Mesenchymal stem cell (in vitro differentiated cells and primary cell): ENCODE results near the gene CACNA1E.

ENCODE experiments used
- DNase-seq: peaks from one replicate; pipeline ENCODE4 v3.0.0-alpha.2; 2013
- H2AFZ ChIP-seq: one replicate; pipeline ENCODE4 v1.6.1; 2013; ENCODE audit warnings: low read depth, mild to moderate bottlenecking, control low read depth, inconsistent platforms, low read length, moderate library complexity
- H2AK5ac ChIP-seq: 2 replicates; pipeline ENCODE4 v1.6.1; 2013; ENCODE audit warnings: low read length, moderate library complexity, mild to moderate bottlenecking, inconsistent platforms; ENCODE audit not compliant: severe bottlenecking
- H2BK120ac ChIP-seq: one replicate; pipeline ENCODE4 v1.6.1; 2013; ENCODE audit warnings: low read depth, mild to moderate bottlenecking, inconsistent platforms, low read length, moderate library complexity
- H2BK12ac ChIP-seq, 2 experiments: one replicate each; pipeline ENCODE4 v1.6.1; 2013; ENCODE audit warnings: inconsistent platforms in 2 of 2, low read length in 2 of 2, mild to moderate bottlenecking in 2 of 2, moderate library complexity in 2 of 2, control low read depth in 1 of 2
- H2BK15ac ChIP-seq: one replicate; pipeline ENCODE4 v1.6.1; 2013; ENCODE audit warnings: mild to moderate bottlenecking, low read depth, inconsistent platforms; ENCODE audit not compliant: poor library complexity, severe bottlenecking
- H2BK5ac ChIP-seq: 2 replicates; pipeline ENCODE4 v1.6.1; 2013; ENCODE audit warnings: low read depth, mild to moderate bottlenecking, low read length, control low read depth, inconsistent platforms; ENCODE audit not compliant: poor library complexity, severe bottlenecking
- H3K14ac ChIP-seq, 2 experiments: one replicate each; pipeline ENCODE4 v1.6.1; 2013; ENCODE audit warnings: inconsistent platforms in 2 of 2, low read length in 2 of 2, control low read depth in 1 of 2, mild to moderate bottlenecking in 1 of 2, moderate library complexity in 1 of 2
- H3K18ac ChIP-seq, 2 experiments: one replicate each; pipeline ENCODE4 v1.6.1; 2013; ENCODE audit warnings: inconsistent platforms in 2 of 2, low read length in 2 of 2, control low read depth in 1 of 2, low read depth in 1 of 2, mild to moderate bottlenecking in 1 of 2
- H3K23ac ChIP-seq, 2 experiments: one replicate each; pipeline ENCODE4 v1.6.1; 2013; ENCODE audit warnings: inconsistent platforms in 2 of 2, low read length in 2 of 2, mild to moderate bottlenecking in 2 of 2, moderate library complexity in 2 of 2, control low read depth in 1 of 2
- H3K27ac ChIP-seq: 2 replicates; pipeline ENCODE4 v1.5.1; 2013; ENCODE audit warnings: mild to moderate bottlenecking, moderate library complexity, low read length, control low read depth, inconsistent platforms; ENCODE audit not compliant: poor library complexity, severe bottlenecking
- H3K27me3 ChIP-seq, 2 experiments: 2 replicates each; pipeline versions ENCODE4 v1.6.1 to v1.7.0; 2013; ENCODE audit warnings: low read length in 2 of 2, mild to moderate bottlenecking in 2 of 2, moderate library complexity in 2 of 2, control low read depth in 1 of 2, inconsistent platforms in 1 of 2; ENCODE audit not compliant: control insufficient read depth in 1 of 2, insufficient read depth in 1 of 2
- H3K36me3 ChIP-seq, 2 experiments: 2 replicates each; pipeline versions ENCODE4 v1.6.1 to v1.7.0; 2013; ENCODE audit warnings: low read length in 2 of 2, control low read depth in 1 of 2, inconsistent platforms in 1 of 2, low read depth in 1 of 2, mild to moderate bottlenecking in 1 of 2; ENCODE audit not compliant: insufficient read depth in 2 of 2, control insufficient read depth in 1 of 2
- H3K4ac ChIP-seq, 2 experiments: one replicate each; pipeline ENCODE4 v1.6.1; 2013; ENCODE audit warnings: inconsistent platforms in 2 of 2, low read length in 2 of 2, mild to moderate bottlenecking in 2 of 2, moderate library complexity in 2 of 2, control low read depth in 1 of 2, low read depth in 1 of 2
- H3K4me1 ChIP-seq: 2 replicates; pipeline ENCODE4 v1.6.1; 2013; ENCODE audit warnings: low read depth, low read length, control low read depth; ENCODE audit not compliant: control insufficient read depth, insufficient read depth
- H3K4me2 ChIP-seq: 2 replicates; pipeline ENCODE4 v1.6.1; 2013; ENCODE audit warnings: low read length, mild to moderate bottlenecking, inconsistent platforms; ENCODE audit not compliant: poor library complexity, severe bottlenecking
- H3K4me3 ChIP-seq, 2 experiments: 2 replicates each; pipeline versions ENCODE4 v1.5.1 to v1.7.0; 2013; ENCODE audit warnings: low read length in 2 of 2, mild to moderate bottlenecking in 2 of 2, control low read depth in 1 of 2, low read depth in 1 of 2; ENCODE audit not compliant: insufficient read depth in 1 of 2
- H3K79me1 ChIP-seq: replicated peaks from 2 replicates; pipeline ENCODE4 v1.6.1; 2013; ENCODE audit warnings: mild to moderate bottlenecking, control low read depth, low read length, inconsistent platforms; ENCODE audit not compliant: poor library complexity, severe bottlenecking
- H3K9ac ChIP-seq: 2 replicates; pipeline ENCODE4 v1.7.0; 2013; ENCODE audit warnings: mild to moderate bottlenecking, low read length, moderate library complexity
- H3K9me3 ChIP-seq: 2 replicates; pipeline ENCODE4 v1.7.0; 2013; ENCODE audit warnings: mild to moderate bottlenecking, low read length; ENCODE audit not compliant: control insufficient read depth
- H4K8ac ChIP-seq: one replicate; pipeline ENCODE4 v1.6.1; 2013; ENCODE audit warnings: inconsistent platforms, mild to moderate bottlenecking, low read length, moderate library complexity
- H4K91ac ChIP-seq: one replicate; pipeline ENCODE4 v1.6.1; 2013; ENCODE audit warnings: mild to moderate bottlenecking, low read length, inconsistent platforms
- WGBS: methylation state at CpG from one replicate; pipeline ENCODE4 v1.1.7; 2013; ENCODE audit warnings: mixed read lengths; 5-methylcytosine and 5-hydroxymethylcytosine counted together

CACNA1E gene

DNA sequence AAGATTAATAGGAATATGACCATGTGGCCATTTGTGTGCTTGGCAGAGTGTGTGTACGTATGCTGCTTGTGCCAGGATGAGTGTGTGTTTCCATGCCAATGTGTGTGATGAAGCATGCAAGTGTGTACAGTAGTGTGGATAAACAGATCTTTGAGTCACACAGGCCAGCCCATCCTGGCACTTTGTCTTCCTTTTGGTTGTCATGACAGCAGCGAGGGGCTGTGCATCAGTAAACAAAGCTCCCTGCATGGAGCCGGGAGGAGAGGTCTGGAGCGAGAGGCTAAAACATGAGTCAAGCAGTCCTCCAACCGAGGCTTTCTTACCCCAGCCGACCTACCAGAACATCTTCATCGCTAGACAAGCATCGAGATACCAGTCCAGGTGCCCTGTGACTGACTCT lies 221.2 kb downstream of the CACNA1E start:
- no peak overlapping the region for H2AK5ac ChIP-seq
- no peaks in the 10 kb centered on the region for H3K27me3 ChIP-seq
- no peak overlapping the region for H2AFZ ChIP-seq
- no peaks in the 10 kb centered on the region for H3K4me1 ChIP-seq
- no peak overlapping the region for H4K91ac ChIP-seq
- H3K23ac ChIP-seq = no peak overlapping the region
- no peak overlapping the region for H4K8ac ChIP-seq
- H3K79me1 ChIP-seq = no peaks in the 10 kb centered on the region
- H3K9me3 ChIP-seq = no peaks in the 10 kb centered on the region
- H2BK12ac ChIP-seq = no peak overlapping the region
- no peak overlapping the region for H3K18ac ChIP-seq
- no peak overlapping the region for H3K4ac ChIP-seq
- WGBS = 67% methylated on average over 8 of the region's 8 CpGs
- H3K14ac ChIP-seq = no peak overlapping the region
- H3K27ac ChIP-seq = no peak overlapping the region
- no peak overlapping the region for H3K9ac ChIP-seq
- no peak overlapping the region for H3K4me2 ChIP-seq
- H2BK15ac ChIP-seq = no peak overlapping the region
- no peak for DNase-seq
- no peak overlapping the region for H2BK120ac ChIP-seq
- H3K4me3 ChIP-seq = no peak overlapping the region
- no peaks in the 10 kb centered on the region for H3K36me3 ChIP-seq
- no peak overlapping the region for H2BK5ac ChIP-seq

DNA sequence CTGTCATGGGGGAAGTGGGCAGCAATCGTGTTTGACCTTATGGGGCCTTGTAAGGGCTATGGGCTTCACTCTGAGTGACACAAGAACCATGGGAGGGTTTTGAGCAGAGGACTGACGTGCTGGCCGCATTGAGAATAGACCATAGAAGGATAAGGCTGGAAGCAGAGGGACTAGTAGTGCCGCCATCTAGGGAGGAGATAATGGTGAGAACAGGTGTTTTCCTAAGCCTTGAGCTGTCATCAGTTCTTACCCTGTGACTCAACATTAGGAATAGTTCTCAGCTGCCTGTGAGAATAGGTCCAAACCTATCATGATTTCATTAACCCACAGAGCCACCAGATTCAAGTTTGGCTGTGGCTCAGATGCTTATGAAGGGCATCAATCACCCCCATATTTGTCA lies 228.5 kb downstream of the CACNA1E start:
- H3K9me3 ChIP-seq = no peaks in the 10 kb centered on the region
- no peak overlapping the region for H2BK120ac ChIP-seq
- DNase-seq = no peak
- no peak overlapping the region for H3K27ac ChIP-seq
- H2AK5ac ChIP-seq = no peak overlapping the region
- no peak overlapping the region for H3K23ac ChIP-seq
- H3K4me3 ChIP-seq = no peak overlapping the region
- H4K8ac ChIP-seq = no peak overlapping the region
- no peak overlapping the region for H4K91ac ChIP-seq
- no peak overlapping the region for H3K18ac ChIP-seq
- no peak overlapping the region for H3K4me2 ChIP-seq
- H3K27me3 ChIP-seq = no peaks in the 10 kb centered on the region
- no peak overlapping the region for H3K9ac ChIP-seq
- WGBS = 71% methylated on average over 4 of the region's 4 CpGs
- no peak overlapping the region for H3K4ac ChIP-seq
- H3K79me1 ChIP-seq = no peaks in the 10 kb centered on the region
- H2BK5ac ChIP-seq = no peak overlapping the region
- H3K36me3 ChIP-seq = no peaks in the 10 kb centered on the region
- H3K4me1 ChIP-seq = no peaks in the 10 kb centered on the region
- H2BK15ac ChIP-seq = no peak overlapping the region
- H3K14ac ChIP-seq = no peak overlapping the region
- no peak overlapping the region for H2BK12ac ChIP-seq
- H2AFZ ChIP-seq = no peak overlapping the region

DNA sequence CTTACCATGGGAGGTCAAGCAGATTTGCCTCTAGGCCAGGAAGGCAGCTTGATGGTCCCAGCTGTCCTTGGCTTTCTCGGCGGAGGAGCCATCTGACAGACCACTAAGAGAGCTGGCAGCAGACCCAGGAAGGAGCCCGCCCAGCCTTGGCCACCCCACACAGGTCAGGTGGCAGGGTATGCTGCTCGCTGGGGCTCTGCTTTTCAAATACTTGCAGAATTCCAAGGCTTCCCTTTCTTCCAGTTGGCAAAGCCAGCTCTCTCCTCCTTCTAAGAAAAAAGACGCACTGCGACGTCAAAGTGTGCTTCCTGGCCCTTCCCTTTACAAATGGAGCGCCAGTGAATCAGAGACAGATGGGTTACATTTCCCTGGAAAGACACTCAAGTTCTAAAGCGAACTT lies 229.4 kb downstream of the CACNA1E start:
- H2BK5ac ChIP-seq = no peak overlapping the region
- H2BK15ac ChIP-seq = no peak overlapping the region
- DNase-seq = no peak
- no peak overlapping the region for H4K91ac ChIP-seq
- no peak overlapping the region for H3K4me3 ChIP-seq
- WGBS = 79% methylated on average over 9 of the region's 9 CpGs
- H3K36me3 ChIP-seq = no peaks in the 10 kb centered on the region
- H3K14ac ChIP-seq = no peak overlapping the region
- no peak overlapping the region for H3K4ac ChIP-seq
- no peak overlapping the region for H3K18ac ChIP-seq
- H3K9me3 ChIP-seq = no peaks in the 10 kb centered on the region
- no peak overlapping the region for H4K8ac ChIP-seq
- H3K79me1 ChIP-seq = no peaks in the 10 kb centered on the region
- no peak overlapping the region for H3K4me2 ChIP-seq
- no peak overlapping the region for H2AK5ac ChIP-seq
- H3K27me3 ChIP-seq = peaks cover 0 to 2% of the 10 kb centered on the region in 2 experiments
- H2BK12ac ChIP-seq = no peak overlapping the region
- H3K4me1 ChIP-seq = no peaks in the 10 kb centered on the region
- H3K27ac ChIP-seq = no peak overlapping the region
- no peak overlapping the region for H2BK120ac ChIP-seq
- H2AFZ ChIP-seq = no peak overlapping the region
- H3K23ac ChIP-seq = no peak overlapping the region
- no peak overlapping the region for H3K9ac ChIP-seq

DNA sequence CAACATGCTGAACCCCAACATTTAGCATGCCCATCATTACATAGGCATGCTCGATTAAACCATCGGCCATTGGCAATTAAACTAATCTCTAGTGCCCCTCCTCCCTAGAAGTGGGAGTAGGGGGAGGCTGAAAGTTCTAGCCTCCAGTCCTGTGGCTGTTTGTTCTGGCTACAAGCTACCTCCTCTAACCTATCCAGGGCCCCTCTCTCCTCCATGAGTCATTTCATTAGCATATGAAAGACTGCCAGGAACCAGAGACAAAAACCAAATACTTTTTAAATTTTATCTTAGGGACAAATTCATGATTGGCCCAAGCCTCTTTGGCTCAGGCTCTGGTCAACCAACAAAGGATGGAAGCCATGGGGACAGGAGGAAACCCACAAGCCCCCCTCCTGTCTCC lies 231.1 kb downstream of the CACNA1E start:
- Histone ChIP-seq H4K91ac (no peak overlapping the region), H3K79me1 (no peaks in the 10 kb centered on the region), H3K4ac (no peak overlapping the region), H4K8ac (no peak overlapping the region), H3K4me3 (no peak overlapping the region), H3K9me3 (no peaks in the 10 kb centered on the region), H3K4me1 (no peaks in the 10 kb centered on the region), H2BK5ac (no peak overlapping the region), H3K27ac (no peak overlapping the region), H2BK12ac (no peak overlapping the region), H3K36me3 (no peaks in the 10 kb centered on the region), H3K14ac (no peak overlapping the region), H2BK15ac (no peak overlapping the region), H3K23ac (no peak overlapping the region), H2AK5ac (no peak overlapping the region), H3K9ac (no peak overlapping the region), H3K27me3 (peaks cover 0 to 2% of the 10 kb centered on the region in 2 experiments), H3K18ac (no peak overlapping the region), H2AFZ (no peak overlapping the region), H2BK120ac (no peak overlapping the region), H3K4me2 (no peak overlapping the region)
- DNase-seq = no peak
- 100% methylated on average over 1 of the region's 2 CpGs for whole genome bisulfite sequencing
